ENCODE data around the gene SLC4A1.

SLC4A1 gene

DNA sequence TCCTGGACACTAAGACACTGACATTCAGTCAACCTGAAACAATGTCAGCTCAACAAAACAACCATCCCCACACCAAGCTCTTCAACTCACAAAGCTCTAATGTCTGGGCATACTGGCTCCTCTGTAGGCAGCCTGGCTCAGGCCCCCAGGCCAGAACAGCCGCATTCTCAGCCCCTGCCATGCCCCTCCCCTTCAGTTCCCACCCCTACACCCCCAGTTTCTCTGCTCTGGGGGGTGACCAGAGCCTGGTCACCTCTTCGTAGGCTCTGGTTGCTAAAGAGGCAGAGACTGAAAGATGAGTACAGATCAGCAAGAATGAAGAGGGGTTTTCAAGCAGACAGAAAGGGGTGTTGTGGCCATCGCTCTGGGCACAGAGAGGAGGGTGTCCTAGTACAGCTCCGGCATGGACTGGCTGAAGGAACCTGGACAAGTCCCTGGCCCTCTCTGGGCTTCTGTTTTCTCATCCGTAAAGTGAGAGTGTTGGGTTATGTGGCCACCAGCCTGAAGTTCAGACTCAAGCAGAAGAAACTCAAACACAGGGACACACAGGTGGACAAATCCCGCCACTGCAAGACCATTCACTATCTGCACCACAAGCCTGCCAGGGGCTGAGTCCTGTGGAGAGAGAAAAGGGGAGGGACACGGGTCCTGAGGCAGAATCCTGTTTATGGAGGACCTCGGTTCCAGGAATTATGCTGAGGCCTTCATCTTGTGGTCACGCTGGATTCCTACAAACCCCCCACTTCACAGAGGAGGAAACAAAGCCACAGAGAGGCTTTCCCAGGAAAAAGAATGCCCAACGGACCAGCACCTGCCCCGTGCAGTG, 987 bp upstream of the SLC4A1 start:
- DNase-seq (ENCODE audit: low read depth), result no peak
- TF ChIP-seq, protein P1, sequence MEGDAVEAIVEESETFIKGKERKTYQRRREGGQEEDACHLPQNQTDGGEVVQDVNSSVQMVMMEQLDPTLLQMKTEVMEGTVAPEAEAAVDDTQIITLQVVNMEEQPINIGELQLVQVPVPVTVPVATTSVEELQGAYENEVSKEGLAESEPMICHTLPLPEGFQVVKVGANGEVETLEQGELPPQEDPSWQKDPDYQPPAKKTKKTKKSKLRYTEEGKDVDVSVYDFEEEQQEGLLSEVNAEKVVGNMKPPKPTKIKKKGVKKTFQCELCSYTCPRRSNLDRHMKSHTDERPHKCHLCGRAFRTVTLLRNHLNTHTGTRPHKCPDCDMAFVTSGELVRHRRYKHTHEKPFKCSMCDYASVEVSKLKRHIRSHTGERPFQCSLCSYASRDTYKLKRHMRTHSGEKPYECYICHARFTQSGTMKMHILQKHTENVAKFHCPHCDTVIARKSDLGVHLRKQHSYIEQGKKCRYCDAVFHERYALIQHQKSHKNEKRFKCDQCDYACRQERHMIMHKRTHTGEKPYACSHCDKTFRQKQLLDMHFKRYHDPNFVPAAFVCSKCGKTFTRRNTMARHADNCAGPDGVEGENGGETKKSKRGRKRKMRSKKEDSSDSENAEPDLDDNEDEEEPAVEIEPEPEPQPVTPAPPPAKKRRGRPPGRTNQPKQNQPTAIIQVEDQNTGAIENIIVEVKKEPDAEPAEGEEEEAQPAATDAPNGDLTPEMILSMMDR (IDR thresholded peaks at IDR 0.05; ENCODE audit: low read length, missing control alignments), result no peak
- H3K4me3 ChIP-seq (replicated peaks; ENCODE audit: low read depth, low read length), result no peak overlapping the region

DNA sequence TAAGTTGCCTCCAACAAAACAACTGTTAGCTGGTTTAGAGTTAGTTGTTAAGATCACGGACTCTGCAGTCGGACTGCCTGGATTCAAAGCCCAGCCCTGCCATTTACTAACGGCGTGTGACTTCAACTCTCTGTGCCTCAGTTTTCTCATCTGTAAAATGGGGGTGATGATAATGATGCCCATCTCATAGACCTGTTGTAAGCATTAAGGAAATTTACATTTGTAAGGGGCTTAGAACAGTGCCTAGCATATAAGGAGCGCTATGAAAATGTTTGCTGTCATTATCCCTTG, 825 bp downstream of the SLC4A1 start:
- TF ChIP-seq, protein P1 (IDR thresholded peaks at IDR 0.05; ENCODE audit: low read length, missing control alignments), result no peak
- no peak overlapping the region for H3K4me3 ChIP-seq (replicated peaks; ENCODE audit: low read depth, low read length)
- no peak for DNase-seq (ENCODE audit: low read depth)

DNA sequence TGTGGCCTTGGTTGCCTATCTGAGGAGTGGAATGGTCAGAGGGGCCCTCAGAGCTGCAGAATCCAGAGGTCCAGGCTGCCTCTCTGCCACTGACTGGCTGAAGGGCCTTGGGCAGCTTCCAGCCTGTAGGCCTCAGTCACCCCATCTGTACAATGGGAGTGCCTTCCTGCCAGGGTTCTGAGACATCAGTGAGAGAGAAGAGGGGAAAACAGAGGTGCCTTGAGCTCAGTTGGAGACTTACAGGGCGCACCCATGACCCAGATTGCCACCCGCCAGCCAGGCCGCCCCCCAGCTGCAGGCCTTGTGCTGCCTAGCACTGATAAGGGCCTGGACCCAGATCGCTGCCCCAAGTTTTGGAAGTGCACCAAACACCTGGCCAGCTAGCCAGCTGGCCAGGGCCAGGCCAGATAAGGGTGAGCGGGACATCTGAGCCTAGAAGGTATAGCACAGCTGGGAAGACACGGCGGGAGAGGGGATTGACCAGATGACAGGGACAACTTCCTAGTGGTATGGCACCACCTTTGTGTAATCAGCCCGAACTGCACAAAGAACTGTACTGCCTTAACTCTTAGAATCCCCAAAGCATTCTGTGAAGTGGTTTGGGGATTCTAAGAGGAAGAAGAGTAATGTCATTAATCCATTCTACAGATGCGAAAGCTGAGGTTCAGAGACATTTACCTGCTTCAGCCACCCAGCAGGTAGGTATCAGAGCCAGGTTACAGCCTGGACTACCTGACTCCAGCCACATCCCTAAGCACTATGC, 1.4 kb downstream of the SLC4A1 start:
- peak; percentile 7 for DNase-seq (ENCODE audit: low read depth)
- TF ChIP-seq, protein P1 (IDR thresholded peaks at IDR 0.05; ENCODE audit: low read length, missing control alignments), result no peak
- H3K4me3 ChIP-seq (replicated peaks; ENCODE audit: low read depth, low read length), result no peak overlapping the region

DNA sequence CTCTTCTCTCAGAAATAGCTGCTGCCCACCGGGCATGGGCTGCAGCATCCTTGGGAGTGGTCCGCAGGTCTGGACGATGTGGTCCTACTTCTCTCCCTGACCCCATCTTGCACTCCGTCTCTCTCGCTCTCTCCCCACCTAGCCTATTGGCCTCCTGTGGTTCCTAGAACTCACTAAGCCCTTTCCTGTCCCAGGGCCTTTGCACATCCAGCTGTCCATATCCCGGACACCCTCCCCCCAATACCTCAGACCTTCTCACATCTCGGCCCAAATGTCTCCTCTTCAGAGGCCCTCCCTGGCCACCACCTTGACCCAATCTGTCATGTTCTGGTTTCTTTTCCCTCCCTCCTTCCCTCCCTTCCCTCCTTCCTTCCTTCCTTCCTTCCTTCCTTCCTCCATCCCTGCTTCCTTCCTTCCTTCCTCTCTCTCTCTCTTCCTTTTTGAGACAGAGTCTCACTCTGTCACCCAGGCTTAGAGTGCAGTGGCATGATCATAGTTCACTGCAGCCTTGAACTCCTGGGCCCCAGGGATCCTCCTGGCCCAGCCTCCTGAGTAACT, 4.5 kb downstream of the SLC4A1 start:
- TF ChIP-seq, protein P1 (IDR thresholded peaks at IDR 0.05; ENCODE audit: low read length, missing control alignments), result no peak
- no peak for DNase-seq (ENCODE audit: low read depth)
- H3K4me3 ChIP-seq (replicated peaks; ENCODE audit: low read depth, low read length), result no peak overlapping the region

DNA sequence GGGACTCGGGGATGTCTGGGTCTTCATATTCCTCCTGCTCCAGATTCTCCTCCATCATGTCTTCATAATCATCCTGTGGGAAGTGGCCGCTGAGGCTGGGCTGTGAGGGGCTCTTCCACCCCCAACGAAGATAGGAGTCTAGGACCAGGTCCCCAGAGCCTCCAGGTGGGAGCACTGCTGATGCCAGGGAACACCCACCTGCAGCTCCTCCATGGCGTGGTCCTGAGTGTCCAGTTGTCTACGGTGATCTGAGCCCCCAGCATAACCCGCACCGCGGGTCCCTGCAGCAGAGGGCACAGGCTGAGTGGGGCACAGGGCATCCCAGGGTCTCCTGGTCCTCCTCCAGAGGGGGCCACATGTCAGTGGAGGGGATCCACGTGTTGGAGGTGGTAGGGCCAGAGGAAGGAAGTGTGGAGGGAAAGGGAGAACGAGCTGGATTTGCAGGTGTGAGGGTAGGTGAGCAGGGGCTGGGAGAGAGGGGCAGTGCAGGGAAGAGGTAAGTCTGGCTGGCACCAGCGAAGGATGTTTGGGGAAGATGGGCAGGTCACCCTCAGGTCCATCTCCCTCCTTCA, 5.2 kb downstream of the SLC4A1 start:
- H3K4me3 ChIP-seq (replicated peaks; ENCODE audit: low read depth, low read length), result no peak overlapping the region
- TF ChIP-seq, protein P1 (IDR thresholded peaks at IDR 0.05; ENCODE audit: low read length, missing control alignments), result no peak
- no peak for DNase-seq (ENCODE audit: low read depth)

DNA sequence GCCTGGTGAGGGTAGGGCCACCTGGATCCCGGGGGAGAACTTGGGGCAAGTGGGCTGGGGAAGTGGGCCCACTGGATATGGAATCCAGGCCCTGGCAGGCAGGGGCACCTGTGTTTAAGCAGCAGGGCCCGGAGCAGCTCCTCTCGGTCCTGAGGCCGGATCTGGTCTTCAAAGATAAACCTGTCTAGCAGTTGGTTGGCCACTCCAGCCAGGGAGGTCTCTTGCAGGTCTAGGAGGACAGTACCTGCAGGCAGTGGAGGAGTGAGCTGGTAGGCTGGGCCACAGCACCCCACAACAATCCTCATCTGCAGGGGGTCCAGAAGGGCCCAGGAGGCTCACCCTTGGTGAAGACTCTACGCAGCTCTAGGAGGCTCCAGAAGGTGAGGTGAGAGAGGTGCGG, 7.6 kb downstream of the SLC4A1 start:
- no peak overlapping the region for H3K4me3 ChIP-seq (replicated peaks; ENCODE audit: low read depth, low read length)
- TF ChIP-seq, protein P1 (IDR thresholded peaks at IDR 0.05; ENCODE audit: low read length, missing control alignments), result no peak
- no peak for DNase-seq (ENCODE audit: low read depth)
